Fibroblast of mammary gland (primary cell): ENCODE measurements around the gene COL2A1.

Experiments
- DNase-seq: peaks from one replicate; pipeline ENCODE4 v3.0.0-alpha.2; 2010; ENCODE audit warnings: low read depth
- H3K4me3 ChIP-seq: 2 replicates; pipeline ENCODE4 v1.5.1; 2011; ENCODE audit warnings: low read depth, mild to moderate bottlenecking, low read length, moderate library complexity; ENCODE audit not compliant: control insufficient read depth
- TF ChIP-seq, protein P1 (sequence below): conservative IDR thresholded peaks from 2 replicates; pipeline ENCODE4 v1.5.1; 2011; ENCODE audit warnings: low read depth, low read length, inconsistent platforms; ENCODE audit not compliant: control insufficient read depth, insufficient read depth

The COL2A1 gene

DNA sequence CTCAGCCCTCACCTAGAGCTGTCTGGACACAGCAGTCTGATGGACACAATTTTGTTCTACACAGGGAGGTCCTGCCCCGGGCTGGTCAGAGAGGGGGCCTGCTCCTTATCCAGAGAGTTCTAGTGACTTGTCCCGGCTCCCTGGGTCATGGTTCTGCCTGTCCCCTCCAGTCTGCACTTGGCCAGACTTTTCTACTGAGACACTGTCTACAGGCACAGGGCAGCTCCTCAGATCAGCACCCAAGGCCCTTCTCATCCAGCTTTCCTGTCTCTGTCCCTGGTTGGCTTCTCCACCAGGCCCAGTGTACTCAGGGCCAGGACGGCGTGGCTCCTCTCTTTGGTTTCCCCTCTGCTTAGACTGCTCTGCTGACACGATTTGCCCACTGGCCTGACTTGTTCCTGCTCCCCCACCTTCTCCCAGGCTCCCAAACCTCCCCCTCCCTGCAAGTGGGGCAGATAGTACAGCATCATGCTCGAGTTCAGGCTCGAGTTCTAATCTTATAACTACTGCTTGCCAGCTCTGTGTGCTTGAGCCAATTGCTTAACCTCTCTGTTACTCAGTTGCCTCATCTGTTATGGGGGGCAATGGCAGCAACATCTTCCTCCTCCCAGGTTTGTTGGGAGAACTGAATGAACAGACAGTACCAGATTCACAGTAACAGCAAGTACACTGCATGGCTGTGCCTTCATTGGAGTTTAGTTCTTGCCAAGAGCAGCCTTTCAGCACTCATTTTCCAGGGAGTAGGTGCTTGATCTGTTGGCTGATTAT is 22.0 kb upstream of the COL2A1 start:
- DNase-seq, result no peak
- H3K4me3 ChIP-seq, result no peak overlapping the region
- TF ChIP-seq, protein P1, sequence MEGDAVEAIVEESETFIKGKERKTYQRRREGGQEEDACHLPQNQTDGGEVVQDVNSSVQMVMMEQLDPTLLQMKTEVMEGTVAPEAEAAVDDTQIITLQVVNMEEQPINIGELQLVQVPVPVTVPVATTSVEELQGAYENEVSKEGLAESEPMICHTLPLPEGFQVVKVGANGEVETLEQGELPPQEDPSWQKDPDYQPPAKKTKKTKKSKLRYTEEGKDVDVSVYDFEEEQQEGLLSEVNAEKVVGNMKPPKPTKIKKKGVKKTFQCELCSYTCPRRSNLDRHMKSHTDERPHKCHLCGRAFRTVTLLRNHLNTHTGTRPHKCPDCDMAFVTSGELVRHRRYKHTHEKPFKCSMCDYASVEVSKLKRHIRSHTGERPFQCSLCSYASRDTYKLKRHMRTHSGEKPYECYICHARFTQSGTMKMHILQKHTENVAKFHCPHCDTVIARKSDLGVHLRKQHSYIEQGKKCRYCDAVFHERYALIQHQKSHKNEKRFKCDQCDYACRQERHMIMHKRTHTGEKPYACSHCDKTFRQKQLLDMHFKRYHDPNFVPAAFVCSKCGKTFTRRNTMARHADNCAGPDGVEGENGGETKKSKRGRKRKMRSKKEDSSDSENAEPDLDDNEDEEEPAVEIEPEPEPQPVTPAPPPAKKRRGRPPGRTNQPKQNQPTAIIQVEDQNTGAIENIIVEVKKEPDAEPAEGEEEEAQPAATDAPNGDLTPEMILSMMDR, result no peak

- DNase-seq, result no peak
- TF ChIP-seq, protein P1, result no peak
- H3K4me3 ChIP-seq, result no peak overlapping the region
Measured at GRCh38 chr12:48025281-48025680, 21.0 kb upstream of the COL2A1 start.

DNA sequence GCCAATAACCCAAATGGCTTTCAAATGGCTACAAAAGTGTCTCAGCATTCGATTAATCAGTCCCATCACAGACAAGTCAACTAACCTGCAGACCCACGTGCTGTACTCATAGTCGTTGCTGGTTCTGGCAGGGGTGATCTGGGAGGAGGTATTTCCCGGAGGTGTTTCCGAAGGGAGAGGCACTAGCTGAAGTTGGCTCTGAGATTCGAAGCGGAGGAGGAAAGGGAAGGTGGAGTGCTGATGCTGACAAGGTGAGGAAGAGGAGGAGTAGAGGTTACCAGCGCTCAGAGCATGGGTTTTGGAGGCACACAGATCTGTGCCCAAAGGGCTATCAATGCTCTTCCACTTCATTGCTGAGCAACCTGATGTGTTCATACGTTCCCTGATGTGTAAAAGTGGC is 20.5 kb upstream of the COL2A1 start:
- TF ChIP-seq, protein P1, result no peak
- no peak overlapping the region for H3K4me3 ChIP-seq
- DNase-seq, result no peak

DNA sequence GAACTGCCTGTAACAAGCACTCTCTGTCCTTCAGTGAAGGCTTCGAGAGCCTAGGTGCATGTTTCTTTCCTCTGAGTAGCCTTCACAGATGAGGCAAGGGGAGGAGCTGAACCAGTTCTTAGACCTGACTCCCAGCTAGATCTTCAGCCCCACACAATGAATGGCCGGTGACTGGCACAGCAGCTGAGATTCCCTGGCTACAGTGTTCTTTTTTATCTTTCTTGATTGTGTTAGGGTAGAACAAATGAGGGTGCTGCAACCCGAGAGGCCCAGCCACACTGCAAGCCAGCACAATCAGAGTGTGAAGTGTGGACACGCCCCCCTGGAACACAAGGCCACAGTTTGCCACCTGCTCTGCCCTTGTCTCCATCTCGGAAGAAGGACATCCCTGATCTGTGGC is 19.1 kb upstream of the COL2A1 start:
- no peak for DNase-seq
- no peak overlapping the region for H3K4me3 ChIP-seq
- TF ChIP-seq, protein P1, result no peak

- no peak for DNase-seq
- no peak overlapping the region for H3K4me3 ChIP-seq
- TF ChIP-seq, protein P1, result no peak
Measured at GRCh38 chr12:48022676-48023385, 18.6 kb upstream of the COL2A1 start.

DNA sequence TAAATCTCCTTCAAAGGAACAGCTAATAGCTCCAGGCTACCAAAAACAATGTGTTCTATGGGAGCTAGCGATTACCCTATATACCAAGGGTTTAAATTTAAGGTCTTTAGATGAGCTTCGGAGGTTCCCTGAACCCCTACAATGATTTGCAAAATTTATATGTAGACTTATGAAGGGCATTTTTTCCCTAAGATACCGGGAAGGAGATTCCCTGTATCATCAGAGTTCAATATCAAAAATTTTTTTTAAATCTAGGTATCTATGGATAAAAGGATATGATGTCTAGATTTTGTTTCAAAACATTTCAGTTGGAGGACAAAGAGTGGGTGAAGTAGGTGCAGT is 17.9 kb upstream of the COL2A1 start:
- no peak for DNase-seq
- TF ChIP-seq, protein P1, result no peak
- no peak overlapping the region for H3K4me3 ChIP-seq
